ENCODE data around the gene MZT2A. TPM values are rescaled to one million over a fixed set of nuclear protein-coding genes. Genes with fewer than 3 reads are reported as not detected.
"Not testable (repeated sequence)": the region's sequence is repeated elsewhere in the genome, so short reads cannot be mapped to it uniquely, and the experiment has no call there.

MZT2A gene
- total and polyA plus RNA-seq, 9 of the 15 experiments (the other 6 are each of a cell fraction or from before 2014, with no cell fraction given) = 5.8 to 355 (median 101) TPM

- H3K36me3 ChIP-seq (ENCODE audit: control insufficient read depth, insufficient read depth, low read length); H3K9me3 ChIP-seq (replicated peaks; ENCODE audit: control insufficient read depth, insufficient read depth, low read depth, low read length); H3K4me1 ChIP-seq (replicated peaks in 1 of 2; ENCODE audit: control insufficient read depth in 2 of 2, insufficient read depth in 2 of 2, low read length in 2 of 2); H3K79me2 ChIP-seq (ENCODE audit: control insufficient read depth, insufficient read depth, low read length); BruUV-seq (replicated peaks); H3K4me2 ChIP-seq (ENCODE audit: insufficient read depth, low read length); H4K20me1 ChIP-seq (replicated peaks; ENCODE audit: control insufficient read depth, insufficient read depth, low read length); H3K27me3 ChIP-seq (ENCODE audit: control insufficient read depth in 2 of 2, insufficient read depth in 2 of 2, low read length in 2 of 2); intact Hi-C loops (cut with micrococcal nuclease); FAIRE-seq; H3K9me1 ChIP-seq (ENCODE audit: control insufficient read depth, insufficient read depth, low read length); DNase-seq (ENCODE audit: extremely low read depth in 1 of 4, low spot score in 3 of 4); H3K27ac ChIP-seq (ENCODE audit: extremely low read depth, low read depth, low read length); POLR2A ChIA-PET; H2AFZ ChIP-seq (ENCODE audit: low read depth, low read length); H3K4me3 ChIP-seq; ATAC-seq; H3K9ac ChIP-seq (ENCODE audit: insufficient read depth in 1 of 2, low read depth in 2 of 2, low read length in 2 of 2); CTCF ChIA-PET (ENCODE audit: low intra/inter-chr PET ratio): not testable (repeated sequence)
- in situ Hi-C loops (cut with MboI) = loop anchor here (5.0 kb wide), 1 partner anchor 1233 kb away; no protein-coding TSS in a partner anchor
- 0% methylated on average over 1 of the region's 2 CpGs for WGBS (ENCODE audit: insufficient coverage, low coverage, missing lambda C conversion rate)
Measured at GRCh38 chr2:131454914-131455313, 37.3 kb downstream of the MZT2A start.

DNA sequence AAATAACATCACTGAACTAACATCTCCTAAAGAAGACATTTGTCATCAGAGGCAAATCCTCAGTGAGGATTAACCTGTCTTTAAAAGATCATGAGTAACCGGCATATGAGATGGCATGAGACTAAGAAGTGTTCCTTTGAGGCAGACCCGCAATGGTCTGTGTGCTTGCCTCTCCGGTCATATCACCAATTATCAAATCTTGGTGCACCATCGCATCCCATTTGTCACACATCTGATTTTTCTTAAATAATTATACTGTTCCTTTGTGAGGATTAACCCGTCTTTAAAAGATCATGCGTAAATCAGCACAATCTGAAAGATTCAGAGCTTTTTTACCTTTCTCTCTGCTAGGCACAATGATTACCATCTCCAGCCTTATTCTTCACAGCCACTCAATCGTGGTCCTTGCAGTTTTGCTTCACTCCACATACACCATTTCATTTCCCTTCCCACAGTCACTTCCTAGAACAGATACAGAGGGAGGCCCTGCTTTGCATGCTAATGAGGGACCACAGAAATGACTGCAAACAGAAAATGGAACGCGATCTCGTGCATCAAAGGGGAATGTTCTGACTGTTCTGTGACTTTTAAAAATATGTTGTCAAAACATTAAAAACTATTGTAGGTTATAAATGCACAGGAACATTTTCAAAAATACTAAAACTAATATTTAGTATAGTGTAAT lies 40.8 kb downstream of the MZT2A start:
- DNase-seq (ENCODE audit: extremely low read depth in 1 of 4, low spot score in 3 of 4); H3K9me1 ChIP-seq (ENCODE audit: control insufficient read depth, insufficient read depth, low read length); ATAC-seq; CTCF ChIA-PET (ENCODE audit: low intra/inter-chr PET ratio); H3K9ac ChIP-seq (ENCODE audit: insufficient read depth in 1 of 2, low read depth in 2 of 2, low read length in 2 of 2); H3K79me2 ChIP-seq (ENCODE audit: control insufficient read depth, insufficient read depth, low read length); H3K9me3 ChIP-seq (replicated peaks; ENCODE audit: control insufficient read depth, insufficient read depth, low read depth, low read length); H3K36me3 ChIP-seq (ENCODE audit: control insufficient read depth, insufficient read depth, low read length); intact Hi-C loops (cut with micrococcal nuclease); H3K4me1 ChIP-seq (replicated peaks in 1 of 2; ENCODE audit: control insufficient read depth in 2 of 2, insufficient read depth in 2 of 2, low read length in 2 of 2); H3K27me3 ChIP-seq (ENCODE audit: control insufficient read depth in 2 of 2, insufficient read depth in 2 of 2, low read length in 2 of 2); H3K4me3 ChIP-seq; BruUV-seq (replicated peaks); H3K27ac ChIP-seq (ENCODE audit: extremely low read depth, low read depth, low read length); H2AFZ ChIP-seq (ENCODE audit: low read depth, low read length); H3K4me2 ChIP-seq (ENCODE audit: insufficient read depth, low read length); FAIRE-seq; H4K20me1 ChIP-seq (replicated peaks; ENCODE audit: control insufficient read depth, insufficient read depth, low read length); POLR2A ChIA-PET: not testable (repeated sequence)
- in situ Hi-C loops (cut with MboI) = loop anchor here (5.0 kb wide), 1 partner anchor 1229 kb away; no protein-coding TSS in a partner anchor
- WGBS (ENCODE audit: insufficient coverage, low coverage, missing lambda C conversion rate) = under 1% methylated on average over 7 of the region's 10 CpGs

GRCh38 chr2:131447981-131448380 lies 44.2 kb downstream of the MZT2A start:
- H3K36me3 ChIP-seq (ENCODE audit: control insufficient read depth, insufficient read depth, low read length); H3K9me1 ChIP-seq (ENCODE audit: control insufficient read depth, insufficient read depth, low read length); intact Hi-C loops (cut with micrococcal nuclease); H3K27ac ChIP-seq (ENCODE audit: extremely low read depth, low read depth, low read length); H4K20me1 ChIP-seq (replicated peaks; ENCODE audit: control insufficient read depth, insufficient read depth, low read length); in situ Hi-C loops (cut with MboI); H3K9ac ChIP-seq (ENCODE audit: insufficient read depth in 1 of 2, low read depth in 2 of 2, low read length in 2 of 2); DNase-seq (ENCODE audit: extremely low read depth in 1 of 4, low spot score in 3 of 4); H3K4me1 ChIP-seq (replicated peaks in 1 of 2; ENCODE audit: control insufficient read depth in 2 of 2, insufficient read depth in 2 of 2, low read length in 2 of 2); CTCF ChIA-PET (ENCODE audit: low intra/inter-chr PET ratio); ATAC-seq; H3K9me3 ChIP-seq (replicated peaks; ENCODE audit: control insufficient read depth, insufficient read depth, low read depth, low read length); POLR2A ChIA-PET; H3K4me2 ChIP-seq (ENCODE audit: insufficient read depth, low read length); H3K4me3 ChIP-seq; FAIRE-seq; BruUV-seq (replicated peaks); H2AFZ ChIP-seq (ENCODE audit: low read depth, low read length); H3K79me2 ChIP-seq (ENCODE audit: control insufficient read depth, insufficient read depth, low read length): not testable (repeated sequence)
- 11% methylated on average over 9 of the region's 9 CpGs for WGBS (ENCODE audit: insufficient coverage, low coverage, missing lambda C conversion rate)
- H3K27me3 ChIP-seq (ENCODE audit: control insufficient read depth in 2 of 2, insufficient read depth in 2 of 2, low read length in 2 of 2) = peaks cover 3 to 21% of the 10 kb centered on the region in 2 experiments; a peak in 4 of 5 replicates

Measured in K562 (cell line).